ENCODE measurements around the gene SLC6A5. TPM values are rescaled to one million over a fixed set of nuclear protein-coding genes. Genes with fewer than 3 reads are reported as not detected.

Gene SLC6A5
- total and polyA plus RNA-seq, 2 of the 8 experiments (the other 6 are each of a cell fraction or from before 2014, with no cell fraction given) = not detected

- TF ChIP-seq TEAD4 (IDR thresholded peaks at IDR 0.05; ENCODE audit: low read depth, low read length) (no peak), JUND (IDR thresholded peaks at IDR 0.05; ENCODE audit: low read length) (no peak), TBP (IDR thresholded peaks at IDR 0.05; ENCODE audit: low read depth, low read length) (no peak), POLR2A (IDR thresholded peaks at IDR 0.05; ENCODE audit: control extremely low read depth in 1 of 2, low read depth in 2 of 2, low read length in 2 of 2) (no peak), SIN3A (conservative IDR thresholded peaks at IDR 0.05 in 1 of 2, IDR thresholded peaks at IDR 0.05 in 1 of 2; ENCODE audit: low read depth in 1 of 2, low read length in 2 of 2) (no peak), SAP30 (IDR thresholded peaks at IDR 0.05; ENCODE audit: insufficient read depth, insufficient replicate concordance, low read length) (no peak), KDM4A (IDR thresholded peaks at IDR 0.05; ENCODE audit: low read depth, low read length, severe bottlenecking) (peak; percentile 89), POU5F1 (IDR thresholded peaks at IDR 0.05; ENCODE audit: low read depth, low read length) (no peak), BACH1 (IDR thresholded peaks at IDR 0.05; ENCODE audit: low read length) (no peak), FOSL1 (IDR thresholded peaks at IDR 0.05; ENCODE audit: insufficient read depth, low read depth, low read length) (no peak), SP4 (IDR thresholded peaks at IDR 0.05; ENCODE audit: low read length) (no peak), POLR2AphosphoS5 (IDR thresholded peaks at IDR 0.05; ENCODE audit: low read depth, low read length) (no peak), RAD21 (IDR thresholded peaks at IDR 0.05 in 1 of 2, conservative IDR thresholded peaks at IDR 0.05 in 1 of 2; ENCODE audit: low read depth in 2 of 2, low read length in 2 of 2) (peak; percentile 23 to 28; a peak in 2 of 4 replicates), YY1 (IDR thresholded peaks at IDR 0.05; ENCODE audit: low read depth, low read length) (no peak), CTBP2 (IDR thresholded peaks at IDR 0.05; ENCODE audit: borderline replicate concordance, insufficient read depth, insufficient read length, low read length) (no peak), BCL11A (IDR thresholded peaks at IDR 0.05; ENCODE audit: low read depth in 2 of 2, low read length in 2 of 2) (no peak), NANOG (IDR thresholded peaks at IDR 0.05; ENCODE audit: insufficient read depth, low read depth, low read length, poor library complexity, severe bottlenecking) (no peak), RFX5 (IDR thresholded peaks at IDR 0.05; ENCODE audit: borderline replicate concordance, low read depth, low read length) (no peak), RBBP5 (IDR thresholded peaks at IDR 0.05; ENCODE audit: borderline replicate concordance, low read depth, low read length) (0 out of 2 replicates have a peak, but pooled peaks have one; percentile 39), GABPA (IDR thresholded peaks at IDR 0.05; ENCODE audit: borderline replicate concordance, insufficient read depth, low read length) (no peak), RXRA (IDR thresholded peaks at IDR 0.05; ENCODE audit: insufficient read depth, low read depth, low read length) (no peak), EGR1 (IDR thresholded peaks at IDR 0.05; ENCODE audit: borderline replicate concordance, low read depth, low read length) (no peak), SUZ12 (IDR thresholded peaks at IDR 0.05; ENCODE audit: low read length) (peak; percentile 95), RNF2 (IDR thresholded peaks at IDR 0.05; ENCODE audit: borderline replicate concordance, low read depth, low read length, missing control alignments, poor library complexity, severe bottlenecking) (peak; percentile 73)
These were observed 2.0 kb downstream of the SLC6A5 start (continued) for GRCh38 chr11:20601221-20601914.
